IPS-18c (cell line): Measurements from ENCODE around the gene PCGF3.
"Not testable (repeated sequence)": the region's sequence is repeated elsewhere in the genome, so short reads cannot be mapped to it uniquely, and the experiment has no call there.

ENCODE experiments used
- H3K4me3 ChIP-seq: 2 replicates; pipeline ENCODE4 v1.7.0; 2013; ENCODE audit warnings: low read depth, mild to moderate bottlenecking, low read length, moderate library complexity; ENCODE audit not compliant: insufficient read depth
- H3K9me3 ChIP-seq: one replicate; pipeline ENCODE4 v1.6.1; 2013; ENCODE audit warnings: mild to moderate bottlenecking, low read length, moderate library complexity; ENCODE audit not compliant: control insufficient read depth, insufficient read depth

PCGF3 gene

GRCh38 chr4:789571-790465 lies 84.2 kb downstream of the PCGF3 start:
- no peaks in the 10 kb centered on the region for H3K9me3 ChIP-seq

GRCh38 chr4:790466-790820 lies 84.8 kb downstream of the PCGF3 start:
- H3K4me3 ChIP-seq = no peak overlapping the region
- H3K9me3 ChIP-seq = peaks cover 1% of the 10 kb centered on the region

More at GRCh38 chr4:789571-790465, 84.2 kb downstream of the PCGF3 start:
- H3K4me3 ChIP-seq = no peak overlapping the region

- H3K4me3 ChIP-seq = no peak overlapping the region
- peaks cover 2% of the 10 kb centered on the region for H3K9me3 ChIP-seq
Measured at GRCh38 chr4:791252-791897, 85.7 kb downstream of the PCGF3 start.

- Histone ChIP-seq H3K9me3 (peaks cover 2% of the 10 kb centered on the region), H3K4me3 (no peak overlapping the region)
Measured at GRCh38 chr4:791898-792625, 86.4 kb downstream of the PCGF3 start.

- H3K4me3 ChIP-seq = no peak overlapping the region
Measured at GRCh38 chr4:792626-793092, 87.0 kb downstream of the PCGF3 start.

DNA sequence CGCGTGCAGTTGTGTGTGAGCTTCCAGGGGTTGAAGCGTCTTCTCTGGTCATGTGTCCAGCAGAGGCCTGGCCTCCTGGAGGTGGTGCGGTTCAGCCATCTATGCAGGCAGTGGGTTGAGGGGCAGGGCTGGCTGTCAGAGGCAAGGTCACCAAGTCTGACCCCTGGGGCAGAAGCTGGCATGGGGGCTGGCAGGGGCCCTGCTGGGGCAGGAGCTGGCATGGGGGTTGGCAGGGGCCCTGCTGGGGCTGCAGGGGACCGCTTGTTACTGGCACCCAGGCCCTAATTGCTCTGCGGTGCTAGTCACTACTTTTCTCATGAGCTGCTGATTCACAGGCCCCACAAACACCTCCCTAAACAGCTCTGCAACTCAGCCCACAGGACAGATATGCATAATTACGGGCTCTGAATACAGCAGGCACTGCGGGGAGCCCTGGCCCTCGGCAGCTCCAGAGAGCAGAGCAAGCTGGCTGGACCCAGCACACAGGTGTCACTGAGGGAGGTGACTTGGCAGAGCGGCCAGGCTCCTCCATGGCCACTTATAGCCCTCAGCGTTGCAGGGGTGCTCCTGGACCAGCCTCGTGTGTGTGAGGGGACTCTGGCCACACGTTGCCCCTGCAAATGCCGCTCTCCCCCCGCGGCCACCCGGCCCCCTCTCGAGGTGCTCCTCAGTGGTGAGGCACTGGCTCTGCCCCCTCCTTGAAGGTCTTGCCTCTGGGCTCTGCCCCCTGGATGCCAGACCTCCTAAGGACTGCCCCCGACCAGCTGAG lies 87.6 kb downstream of the PCGF3 start:
- Histone ChIP-seq H3K9me3 (peaks cover 2% of the 10 kb centered on the region), H3K4me3 (no peak overlapping the region; the same call in 1 of the 2 replicates)

More at GRCh38 chr4:792626-793092, 87.0 kb downstream of the PCGF3 start:
- H3K9me3 ChIP-seq = peaks cover 2% of the 10 kb centered on the region

DNA sequence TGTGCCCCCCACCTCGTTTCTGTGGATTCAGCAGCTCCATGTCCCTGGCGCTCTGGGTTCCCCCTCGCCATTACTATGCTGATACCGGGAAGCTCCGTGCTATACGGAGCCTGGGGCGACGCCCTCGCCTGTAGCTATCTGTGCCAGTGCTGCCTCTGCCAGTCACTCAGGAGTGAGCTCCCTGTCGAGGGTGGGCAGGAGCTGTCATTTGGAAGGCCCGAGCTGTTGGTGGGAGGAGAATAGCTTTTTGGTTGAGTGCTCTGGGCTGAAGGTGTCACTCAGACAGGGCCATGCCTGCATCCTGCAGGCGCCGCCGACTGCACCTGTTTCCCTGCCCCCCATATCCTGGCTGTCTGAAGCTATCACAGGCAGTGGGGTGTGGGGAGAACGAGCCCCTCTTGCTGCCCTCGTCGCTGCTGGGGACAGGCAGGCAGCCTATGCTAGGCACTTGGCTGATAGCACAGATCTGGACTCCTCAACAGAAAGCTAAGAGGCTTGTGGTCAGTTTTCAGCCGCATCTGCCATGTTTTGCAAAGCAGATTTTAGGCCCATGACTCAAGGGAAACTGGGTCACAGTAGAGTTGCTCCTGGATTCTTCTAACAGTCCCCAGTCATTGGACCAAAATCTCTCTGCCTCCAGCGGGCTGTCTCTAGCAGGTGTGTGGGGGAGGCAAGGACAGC lies 88.4 kb downstream of the PCGF3 start:
- no peak overlapping the region for H3K4me3 ChIP-seq

GRCh38 chr4:794900-795725 lies 89.5 kb downstream of the PCGF3 start:
- peak overlapping the region; percentile 41 for H3K4me3 ChIP-seq
- H3K9me3 ChIP-seq = peaks cover 2% of the 10 kb centered on the region

More for the DNA sequence above, 88.4 kb downstream of the PCGF3 start:
- H3K9me3 ChIP-seq = peaks cover 2% of the 10 kb centered on the region

DNA sequence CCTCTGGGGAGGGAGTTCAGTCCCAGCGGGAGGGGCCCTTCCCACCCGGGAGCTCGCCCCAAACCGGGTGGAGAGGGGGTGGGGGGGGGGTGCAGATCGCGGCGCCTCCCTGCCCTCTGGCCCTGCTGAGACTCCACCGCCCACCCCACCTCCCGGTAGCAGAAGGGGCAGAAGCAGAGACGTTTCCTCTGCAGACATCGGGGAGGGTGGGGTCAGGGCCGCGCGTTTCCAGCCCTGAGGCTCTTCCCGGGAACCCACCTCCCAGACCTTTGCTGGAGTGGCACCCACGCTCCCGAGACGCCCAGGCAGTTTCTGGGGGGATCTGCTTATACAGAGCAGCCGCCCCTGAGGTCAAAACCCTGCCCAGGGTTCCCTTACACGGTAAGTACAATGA lies 90.1 kb downstream of the PCGF3 start:
- peak overlapping the region; percentile 41 for H3K4me3 ChIP-seq
- peaks cover 2% of the 10 kb centered on the region for H3K9me3 ChIP-seq

GRCh38 chr4:796206-796605 lies 90.6 kb downstream of the PCGF3 start:
- Histone ChIP-seq H3K4me3 (no peak overlapping the region), H3K9me3 (peaks cover 2% of the 10 kb centered on the region)

DNA sequence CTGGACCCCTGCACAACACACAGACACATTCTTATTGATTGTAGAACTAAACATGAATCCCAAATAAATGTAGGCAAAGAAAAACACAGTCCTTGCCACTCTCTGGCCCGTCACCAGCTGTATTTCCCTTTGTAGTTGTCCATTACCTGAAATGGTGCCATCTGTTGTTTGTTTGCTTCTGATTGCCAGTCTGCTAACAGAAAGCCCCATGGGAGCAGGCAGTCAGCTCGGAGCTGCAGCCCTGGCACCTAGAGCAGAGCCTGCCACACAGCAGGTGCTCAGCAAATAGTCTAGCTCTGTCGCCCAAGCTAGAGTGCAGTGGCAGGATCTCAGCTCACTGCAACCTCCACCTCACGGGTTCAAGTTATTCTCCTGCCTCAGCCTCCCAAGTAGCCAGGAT lies 91.4 kb downstream of the PCGF3 start:
- no peak overlapping the region for H3K4me3 ChIP-seq

GRCh38 chr4:801436-802124 lies 95.9 kb downstream of the PCGF3 start:
- no peak overlapping the region for H3K4me3 ChIP-seq
- no peaks in the 10 kb centered on the region for H3K9me3 ChIP-seq

More for the DNA sequence above, 91.4 kb downstream of the PCGF3 start:
- H3K9me3 ChIP-seq = peaks cover 2% of the 10 kb centered on the region

DNA sequence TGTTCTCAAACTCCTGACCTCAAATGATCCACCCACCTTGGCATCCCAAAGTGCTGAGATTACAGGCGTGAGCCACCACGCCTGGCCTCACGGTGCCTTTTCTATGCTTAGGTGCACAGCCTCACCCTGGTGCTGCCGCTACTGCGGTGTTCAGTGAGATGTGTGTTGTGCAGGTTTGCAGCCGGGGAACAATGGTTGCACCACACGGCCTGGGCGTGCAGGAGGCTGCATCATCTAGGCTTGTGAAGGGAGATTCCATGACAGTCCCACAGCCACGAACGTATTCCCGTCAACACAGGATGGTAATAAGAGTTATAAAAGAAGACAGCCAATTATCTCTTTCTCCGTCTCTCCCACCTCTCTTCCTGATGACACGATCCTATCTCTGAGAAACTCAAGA lies 98.3 kb downstream of the PCGF3 start:
- no peak overlapping the region for H3K4me3 ChIP-seq

DNA sequence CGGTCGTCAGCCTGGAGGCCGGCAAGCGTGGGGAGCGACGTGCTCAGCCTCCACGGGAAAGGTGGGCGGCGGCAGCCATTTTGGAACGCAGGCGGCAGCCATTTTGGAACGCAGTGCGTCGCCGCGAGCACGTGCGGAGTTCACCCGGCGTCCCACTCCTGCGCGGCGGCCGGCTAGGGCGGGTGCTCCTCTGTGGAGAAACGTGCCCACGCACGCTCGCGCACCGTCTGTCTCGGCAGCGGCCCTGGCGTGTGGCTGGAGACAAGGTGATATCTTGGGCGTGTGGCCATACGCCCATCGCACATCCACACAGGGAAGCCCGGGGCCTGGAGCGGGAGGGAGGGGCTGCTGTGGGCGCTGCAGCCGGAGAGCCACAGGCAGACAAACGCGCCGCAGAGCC lies 99.2 kb downstream of the PCGF3 start:
- Histone ChIP-seq H3K9me3 (no peaks in the 10 kb centered on the region), H3K4me3 (no peak overlapping the region)

More for the DNA sequence above, 98.3 kb downstream of the PCGF3 start:
- no peaks in the 10 kb centered on the region for H3K9me3 ChIP-seq

DNA sequence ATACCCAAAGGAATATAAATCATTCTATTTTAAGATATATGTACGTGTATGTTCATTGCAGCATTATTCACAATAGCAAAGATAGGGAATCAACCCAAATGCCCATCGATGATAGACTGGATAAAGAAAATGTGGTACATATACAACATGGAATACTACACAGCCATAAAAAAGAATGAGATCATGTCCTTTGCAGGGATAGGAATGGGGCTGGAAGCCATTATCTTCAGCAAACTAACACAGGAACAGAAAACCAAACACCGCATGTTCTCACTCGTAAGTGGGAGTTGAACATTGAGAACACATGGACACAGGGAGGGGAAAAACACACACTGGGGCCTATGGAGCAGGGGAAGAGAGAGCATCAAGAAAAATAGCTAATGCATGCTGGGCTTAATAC lies 101.3 kb downstream of the PCGF3 start:
- H3K4me3 ChIP-seq = not testable (repeated sequence)

More for the DNA sequence above, 101.3 kb downstream of the PCGF3 start:
- H3K9me3 ChIP-seq = not testable (repeated sequence)
